GM04503 (cell line): Measurements from ENCODE around the gene CLEC16A.
"Not testable (repeated sequence)": the region's sequence is repeated elsewhere in the genome, so short reads cannot be mapped to it uniquely, and the experiment has no call there.

ENCODE experiments used
- DNase-seq: peaks from one replicate; pipeline ENCODE4 v3.0.0-alpha.2; 2012; ENCODE audit warnings: low read depth

Gene CLEC16A

DNA sequence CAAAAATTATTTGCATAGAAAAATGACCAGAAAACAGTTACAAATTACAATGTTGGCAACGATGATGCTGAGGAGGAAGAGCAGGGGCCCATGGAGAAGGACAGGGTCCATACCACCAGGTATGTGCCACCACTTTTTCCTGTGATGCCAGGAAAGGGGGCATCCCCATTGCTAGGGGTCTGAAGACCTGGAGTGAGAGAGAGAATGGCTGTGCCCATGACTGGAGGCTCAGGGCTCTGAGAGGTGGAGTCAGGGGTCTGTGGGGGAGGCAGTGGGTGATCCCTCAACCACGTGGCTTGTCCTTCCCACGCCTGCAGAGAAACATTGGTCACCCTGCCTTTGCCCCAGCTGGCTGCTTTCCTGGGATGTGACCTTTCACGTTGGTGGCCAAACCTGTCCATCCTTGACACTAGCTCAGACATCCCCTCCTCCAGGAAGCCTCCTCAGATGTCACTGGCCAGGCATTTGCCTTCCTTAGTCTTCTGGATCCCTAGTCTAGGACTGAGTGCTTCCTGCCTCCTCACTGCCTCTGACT is 260.2 kb downstream of the CLEC16A start:
- DNase-seq, result no peak

- no peak for DNase-seq
Observed at GRCh38 chr16:11205065-11205699, 260.8 kb downstream of the CLEC16A start.

- no peak for DNase-seq
Observed at GRCh38 chr16:11205754-11206581, 261.6 kb downstream of the CLEC16A start.

- DNase-seq, result no peak
Observed at GRCh38 chr16:11207646-11208045, 263.3 kb downstream of the CLEC16A start.

GRCh38 chr16:11208916-11209665 is 264.7 kb downstream of the CLEC16A start:
- no peak for DNase-seq

DNA sequence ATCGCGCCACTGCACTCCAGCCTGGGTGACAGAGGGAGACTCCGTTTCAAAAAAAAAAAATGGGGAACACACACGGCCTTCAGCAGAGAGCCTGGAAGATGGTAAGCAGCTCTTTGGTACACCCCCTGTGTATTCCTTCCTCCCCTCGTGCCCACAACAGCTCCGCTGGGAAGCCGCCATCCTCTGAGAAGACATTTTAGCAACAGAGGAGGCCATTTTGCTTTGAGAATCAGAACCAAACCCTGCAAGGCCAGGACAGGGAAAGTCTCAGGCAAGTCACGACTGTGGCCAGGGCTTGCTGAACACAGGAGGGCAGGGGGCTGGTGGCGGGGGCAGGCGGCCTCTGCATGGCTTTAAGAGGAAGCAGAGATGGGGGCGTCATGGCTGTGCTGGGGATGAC is 265.9 kb downstream of the CLEC16A start:
- DNase-seq, result no peak

DNA sequence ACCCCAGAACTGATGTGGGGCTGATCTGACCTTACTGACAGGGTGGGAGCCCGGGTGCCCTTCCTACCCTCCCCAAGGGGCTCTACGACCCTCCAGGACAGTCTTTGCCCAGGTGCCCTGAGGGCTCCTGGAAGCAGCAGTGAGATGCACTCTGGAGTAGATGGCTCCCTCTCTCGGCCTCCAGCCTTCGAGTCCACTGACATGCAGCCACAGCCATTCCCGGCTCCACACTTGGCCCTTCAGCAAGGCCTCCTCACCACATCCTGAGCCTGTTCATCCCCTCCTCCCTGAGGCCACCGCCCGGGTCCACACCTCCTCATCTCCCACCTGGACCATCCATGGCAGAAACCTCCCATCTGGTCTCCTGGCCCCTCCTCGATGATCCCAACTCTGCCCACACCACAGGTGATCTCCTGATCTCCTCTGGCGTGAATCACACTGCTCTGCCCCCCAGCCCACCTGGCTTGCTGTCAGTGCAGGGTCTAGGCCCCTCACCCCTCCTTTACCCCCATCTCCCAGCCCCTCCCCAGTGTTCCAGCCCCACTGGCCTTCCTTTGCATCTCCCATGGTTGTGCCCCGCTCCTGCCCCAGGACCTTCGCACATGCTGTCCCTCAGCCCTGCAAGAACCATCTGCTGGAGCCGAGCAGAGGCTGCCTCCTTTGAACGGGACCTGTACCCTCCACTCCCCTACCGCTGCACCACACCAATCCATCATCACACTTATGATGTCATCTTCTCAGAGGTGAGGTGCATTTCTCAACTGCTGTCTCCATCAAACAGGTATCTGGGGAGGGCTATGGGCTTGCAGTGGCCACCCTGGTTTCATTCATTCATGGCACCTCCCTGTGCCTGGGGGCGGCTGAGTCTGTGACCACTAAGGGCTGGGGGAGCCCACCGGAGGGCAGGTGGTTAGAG is 267.0 kb downstream of the CLEC16A start:
- DNase-seq, result no peak

DNA sequence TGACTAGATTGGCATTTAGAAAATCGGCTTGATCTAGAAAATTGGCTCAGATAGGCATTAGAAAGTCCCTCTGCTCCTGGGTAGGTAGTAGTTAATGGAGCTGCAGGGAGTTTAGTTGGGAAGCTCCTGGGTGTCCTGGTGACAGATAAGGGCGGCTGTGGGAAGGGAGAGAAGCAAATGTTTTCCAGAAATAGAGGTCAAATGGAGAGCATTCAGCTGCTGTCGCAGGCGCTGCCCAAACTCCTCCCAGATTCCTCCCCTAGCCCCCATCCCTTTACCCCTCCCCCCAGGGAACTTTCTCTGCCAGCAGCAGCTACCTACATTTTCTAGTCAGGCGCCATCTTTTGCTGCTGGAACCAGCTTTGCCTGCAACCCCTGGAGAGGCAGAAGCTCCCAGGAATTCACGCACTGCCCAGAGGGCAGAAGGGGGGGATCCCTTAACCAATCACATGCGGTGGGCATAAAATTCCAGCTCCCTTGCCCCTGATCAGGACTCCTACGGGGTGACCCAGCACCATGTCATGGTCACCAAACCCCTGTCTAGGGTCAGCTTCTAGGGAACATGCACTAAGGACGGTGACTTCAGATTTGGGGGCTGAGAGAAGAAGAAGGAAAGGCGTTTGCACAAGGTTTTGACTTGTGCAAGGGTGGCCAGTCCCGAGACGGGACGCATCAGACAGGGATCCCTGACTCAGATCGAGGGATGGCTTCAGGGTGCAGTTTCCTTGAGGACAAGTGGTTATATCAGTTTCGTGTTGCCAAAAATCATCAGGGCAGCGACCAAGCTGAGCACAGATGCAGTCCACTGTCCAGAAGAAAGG is 267.8 kb downstream of the CLEC16A start:
- DNase-seq, result no peak

DNA sequence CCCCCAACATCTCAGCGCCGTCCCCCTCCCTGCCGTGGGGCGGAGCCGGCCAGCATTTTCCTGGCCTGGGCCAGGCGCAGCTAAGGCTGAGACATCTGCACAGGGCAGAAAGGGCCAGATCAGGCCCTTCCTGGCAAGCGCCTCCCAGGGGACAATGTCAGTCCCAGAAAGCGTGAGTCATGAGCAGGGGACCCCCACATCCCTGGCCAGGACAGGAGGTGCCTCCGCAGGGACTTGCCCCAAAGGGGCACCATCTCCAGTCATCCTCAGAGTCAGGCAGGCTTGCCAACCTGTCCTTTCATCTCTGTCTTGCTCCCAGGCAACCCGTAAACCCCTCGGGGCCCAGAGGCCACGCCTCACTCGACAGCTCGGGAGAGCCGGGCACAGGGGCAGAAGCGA is 268.4 kb downstream of the CLEC16A start:
- DNase-seq, result no peak

DNA sequence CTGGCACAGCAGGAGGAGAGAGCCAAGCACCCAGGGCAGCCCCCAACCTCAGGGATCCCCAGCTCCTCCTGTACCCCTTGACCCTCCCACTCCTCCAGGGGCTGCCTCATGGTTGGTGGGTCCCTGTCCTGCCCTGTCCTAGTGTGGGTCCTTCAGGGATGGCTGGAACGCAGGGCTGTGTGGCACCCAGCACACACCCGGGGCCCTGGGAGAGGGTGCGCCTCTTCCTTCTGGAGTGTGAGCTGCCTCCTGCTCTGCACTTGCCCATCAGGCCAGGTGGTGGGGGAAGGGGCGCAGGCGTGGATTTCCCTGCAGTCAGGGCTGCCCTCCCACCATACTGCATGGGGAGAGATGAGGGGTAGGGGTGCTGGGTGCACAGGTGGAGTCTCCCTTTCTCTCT is 269.0 kb downstream of the CLEC16A start:
- DNase-seq, result no peak

DNA sequence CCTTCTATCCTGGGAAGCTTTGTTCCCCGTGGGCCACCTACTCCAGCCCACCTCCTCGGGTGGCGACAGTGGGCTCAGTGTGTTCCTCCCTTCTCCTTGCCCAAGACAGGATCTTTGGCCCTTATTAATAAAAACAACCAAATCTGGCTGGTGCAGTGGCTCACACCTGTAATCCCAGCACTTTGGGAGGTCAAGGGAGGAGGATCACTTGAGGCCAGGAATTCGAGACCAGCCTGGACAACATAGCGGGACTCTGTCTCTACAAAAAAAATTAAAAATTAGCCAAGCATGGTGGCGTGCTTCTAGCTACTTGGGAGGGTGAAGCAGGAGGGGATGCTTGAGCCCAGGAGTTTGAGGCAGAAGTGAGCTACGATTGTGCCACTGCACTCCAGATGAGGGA is 269.4 kb downstream of the CLEC16A start:
- no peak for DNase-seq

DNA sequence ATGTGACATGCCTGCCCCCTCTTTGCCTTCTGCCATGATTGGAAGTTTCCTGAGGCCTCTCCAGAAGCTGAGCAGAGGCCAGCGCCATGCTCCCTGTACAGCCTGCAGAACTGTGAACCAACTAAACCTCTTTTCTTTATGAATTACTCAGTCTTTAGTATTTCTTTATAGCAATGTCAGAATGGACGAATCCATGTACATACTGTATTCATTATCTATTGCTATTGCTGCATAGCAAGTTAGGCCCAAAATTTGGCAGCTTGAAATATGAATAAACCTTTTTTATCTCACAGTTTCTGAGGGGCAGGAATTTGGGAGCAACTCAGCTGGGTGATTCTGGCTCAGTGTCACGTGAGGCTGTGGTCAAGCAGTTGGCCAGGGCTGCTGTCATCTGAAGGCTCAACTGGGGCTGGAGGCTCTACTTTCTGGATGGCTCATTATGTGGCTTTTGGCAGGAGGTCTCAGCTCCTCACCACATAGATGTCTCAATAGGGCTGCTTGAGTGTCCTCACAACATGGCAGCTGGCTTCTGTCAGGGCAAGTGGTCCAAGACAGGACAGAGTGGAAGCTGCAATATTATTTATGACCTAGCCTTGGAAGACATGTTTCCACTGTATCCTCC is 271.7 kb downstream of the CLEC16A start:
- DNase-seq, result no peak

DNA sequence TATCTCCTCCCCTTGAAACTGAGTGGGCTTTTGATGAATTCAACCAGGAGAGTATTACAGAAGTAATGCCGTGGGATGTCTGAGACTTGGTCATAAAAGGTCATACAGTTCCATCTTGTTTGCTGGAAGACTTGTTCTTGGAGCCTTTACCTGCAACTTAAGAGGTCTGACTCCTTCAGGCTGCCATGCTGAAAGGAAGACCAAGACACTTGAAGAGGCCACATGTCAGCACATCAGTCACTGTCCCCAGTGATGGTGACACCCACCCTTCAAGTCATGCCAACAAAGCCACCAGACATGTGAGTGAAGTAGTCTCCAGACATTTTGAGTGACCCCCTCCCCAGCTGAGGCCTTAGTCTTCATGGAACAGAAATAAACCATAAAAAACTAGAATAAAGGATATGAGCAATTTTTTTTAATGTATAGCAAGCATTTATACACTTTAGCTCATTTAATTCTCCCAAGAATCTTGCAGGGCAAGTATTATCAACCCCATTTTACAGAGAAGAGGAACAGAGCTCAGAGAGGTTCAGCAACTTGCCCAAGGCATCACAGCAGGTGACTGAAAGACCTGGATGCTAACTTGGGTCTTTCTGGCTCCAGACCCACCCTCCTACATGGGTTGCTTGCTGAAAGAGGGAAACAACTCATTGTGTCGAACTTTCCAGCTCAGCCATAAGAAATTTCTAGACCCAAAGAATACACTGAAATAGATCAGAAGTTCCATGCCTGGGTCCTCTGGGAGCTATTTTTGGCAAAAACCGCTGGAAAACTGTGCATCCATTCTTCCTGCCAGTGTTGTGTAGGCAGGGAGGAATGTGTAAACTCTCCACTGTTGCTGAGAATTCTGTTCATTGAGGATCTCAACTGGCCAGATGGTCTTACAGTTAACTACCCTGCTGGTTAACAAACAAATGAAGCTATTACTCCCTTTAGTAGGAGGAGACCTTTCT is 273.6 kb downstream of the CLEC16A start:
- no peak for DNase-seq

DNA sequence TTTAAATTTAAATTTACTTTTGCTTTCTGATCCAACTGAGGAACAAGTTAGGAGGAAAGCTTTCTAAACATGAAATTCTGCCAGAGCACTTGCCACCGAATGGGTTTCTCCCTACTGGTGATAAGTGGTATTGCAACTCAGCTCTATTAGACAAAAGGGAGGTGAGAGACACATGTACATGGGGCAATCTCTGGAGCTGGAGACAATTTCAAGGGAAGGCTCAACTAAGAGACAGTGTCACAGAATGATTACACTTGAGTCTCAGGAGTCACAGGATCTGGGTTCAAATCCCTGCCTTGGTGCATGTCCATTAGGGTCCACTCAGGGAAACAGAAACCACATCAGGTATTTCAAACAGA is 274.2 kb downstream of the CLEC16A start:
- no peak for DNase-seq

GRCh38 chr16:11219178-11219577 is 274.8 kb downstream of the CLEC16A start:
- DNase-seq, result no peak

- DNase-seq, result not testable (repeated sequence)
Observed at GRCh38 chr16:11220507-11220906, 276.1 kb downstream of the CLEC16A start.

- DNase-seq, result no peak
Observed at GRCh38 chr16:11224096-11224893, 279.9 kb downstream of the CLEC16A start.
